Neural progenitor cell (in vitro differentiated cells): ENCODE data around the gene PDCD1LG2. TPM values are rescaled to one million over a fixed set of nuclear protein-coding genes. Genes with fewer than 3 reads are reported as not detected.

Experiments used
- DNase-seq: peaks from one replicate; pipeline ENCODE4 v3.0.0-alpha.2; 2016; ENCODE audit warnings: low spot score
- H2AFZ ChIP-seq: fragments of 200-600 bp; sonication (generic); replicated peaks from 2 replicates; pipeline ENCODE4 v1.6.1; 2016; ENCODE audit warnings: antibody characterized with exemption
- H3F3A ChIP-seq: fragments of 200-600 bp; sonication (generic); 2 replicates; pipeline ENCODE4 v1.6.1; 2016; ENCODE audit warnings: antibody characterized with exemption, low read depth
- H3K27ac ChIP-seq: fragments of 200-600 bp; sonication (generic); 2 replicates; pipeline ENCODE4 v1.5.1; 2016; ENCODE audit warnings: mild to moderate bottlenecking
- H3K27me3 ChIP-seq: fragments of 200-600 bp; sonication (generic); 2 replicates; pipeline ENCODE4 v1.6.1; 2016; ENCODE audit warnings: mild to moderate bottlenecking, moderate library complexity
- H3K36me3 ChIP-seq: fragments of 200-600 bp; sonication (generic); 2 replicates; pipeline ENCODE4 v1.5.1; 2016
- H3K4me1 ChIP-seq: fragments of 200-600 bp; sonication (generic); 2 replicates; pipeline ENCODE4 v1.6.1; 2016; ENCODE audit warnings: mixed run types
- H3K4me2 ChIP-seq: fragments of 200-600 bp; sonication (generic); 2 replicates; pipeline ENCODE4 v1.6.1; 2016
- H3K4me3 ChIP-seq: fragments of 200-600 bp; sonication (generic); 2 replicates; pipeline ENCODE4 v1.5.1; 2016
- H3K79me2 ChIP-seq: fragments of 200-600 bp; sonication (generic); 2 replicates; pipeline ENCODE4 v1.6.1; 2016; ENCODE audit warnings: low read depth
- H3K9ac ChIP-seq: fragments of 200-600 bp; sonication (generic); 2 replicates; pipeline ENCODE4 v1.6.1; 2016
- H3K9me3 ChIP-seq: fragments of 200-600 bp; sonication (generic); 2 replicates; pipeline ENCODE4 v1.5.1; 2016; ENCODE audit warnings: low read depth
- H4K20me1 ChIP-seq: fragments of 200-600 bp; sonication (generic); 2 replicates; pipeline ENCODE4 v1.6.1; 2016; ENCODE audit warnings: low read depth
- H3K27ac Mint-ChIP-seq: 3 replicates; pipeline ENCODE4 v1.8.0; 2021; ENCODE audit warnings: mixed read lengths
- H3K27me3 Mint-ChIP-seq: 2 replicates; pipeline ENCODE4 v1.8.0; 2022; ENCODE audit warnings: low read depth, mild to moderate bottlenecking, inconsistent platforms, moderate library complexity, mixed read lengths; ENCODE audit not compliant: insufficient read depth
- H3K36me3 Mint-ChIP-seq: 3 replicates; pipeline ENCODE4 v1.8.0; 2021; ENCODE audit warnings: mixed read lengths
- H3K4me1 Mint-ChIP-seq: 3 replicates; pipeline ENCODE4 v1.8.0; 2021; ENCODE audit warnings: mixed read lengths
- H3K4me3 Mint-ChIP-seq: 3 replicates; pipeline ENCODE4 v1.8.0; 2021; ENCODE audit warnings: mild to moderate bottlenecking, moderate library complexity, mixed read lengths
- H3K9me3 Mint-ChIP-seq: 3 replicates; pipeline ENCODE4 v1.8.0; 2020; ENCODE audit warnings: mixed read lengths
- CTCF ChIP-seq: fragments of 200-600 bp; sonication (generic); IDR thresholded peaks from 2 replicates; pipeline ENCODE4 v1.5.1; 2017; ENCODE audit warnings: antibody characterized with exemption, mild to moderate bottlenecking
- EZH2 ChIP-seq: fragments of 200-600 bp; sonication (generic); IDR thresholded peaks from 2 replicates; pipeline ENCODE4 v1.6.1; 2017; ENCODE audit warnings: antibody characterized with exemption, mild to moderate bottlenecking, moderate library complexity
- EZH2phosphoT487 ChIP-seq: fragments of 200-600 bp; sonication (generic); IDR thresholded peaks from 2 replicates; pipeline ENCODE4 v1.6.1; 2017; ENCODE audit warnings: antibody characterized with exemption
- total RNA-seq: library from RNA; depleted of rRNA; stranded (reverse); fragments of >200 nt; gene quantifications from 2 replicates; pipeline ENCODE4 v1.2.3, GENCODE V29; 2015; ENCODE audit warnings: low replicate concordance

PDCD1LG2 gene
- total RNA-seq, 1 donor from 2014 or later, result not detected

DNA sequence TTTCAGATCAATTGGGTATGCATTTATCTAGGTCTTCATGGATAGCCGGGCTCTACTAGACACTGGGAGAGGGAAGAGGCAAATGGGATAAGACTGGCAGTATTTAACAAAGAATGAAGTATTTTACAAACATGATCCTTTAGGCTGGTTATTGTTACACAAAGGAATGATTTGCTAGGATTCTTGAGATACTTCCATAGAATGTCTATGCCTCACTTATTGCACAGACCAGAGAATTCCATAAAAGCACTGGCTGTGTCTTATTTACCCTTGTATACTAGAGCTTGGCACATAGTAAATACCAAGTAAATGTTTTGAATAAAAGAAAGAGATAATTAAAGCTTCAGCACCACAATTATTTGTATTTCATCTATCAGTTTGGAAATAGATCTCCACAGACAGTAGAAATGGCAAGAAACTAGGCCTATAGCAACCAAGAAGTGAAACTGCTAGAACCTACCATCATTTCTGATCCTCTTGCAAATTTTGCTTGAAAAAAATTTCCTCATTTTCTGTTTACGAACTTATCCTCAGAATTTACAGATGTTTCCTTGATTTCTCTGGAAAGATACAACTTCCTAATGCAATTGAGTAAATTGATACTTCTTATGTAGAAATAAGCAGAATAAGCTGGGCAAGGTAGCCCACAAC, 3.8 kb downstream of the PDCD1LG2 start:
- Histone ChIP-seq H3K4me2 (no peak overlapping the region), H3K36me3 (no peaks in the 10 kb centered on the region), H3K9ac (no peak overlapping the region), H4K20me1 (no peaks in the 10 kb centered on the region), H2AFZ (no peak overlapping the region), H3F3A (no peaks in the 10 kb centered on the region), H3K9me3 (no peaks in the 10 kb centered on the region), H3K4me3 (no peak overlapping the region), H3K27ac (no peak overlapping the region), H3K79me2 (no peaks in the 10 kb centered on the region), H3K4me1 (peaks cover 4% of the 10 kb centered on the region), H3K27me3 (no peaks in the 10 kb centered on the region)
- Mint-ChIP-seq H3K27ac (no peak overlapping the region), H3K27me3 (no peaks in the 10 kb centered on the region), H3K9me3 (no peaks in the 10 kb centered on the region), H3K4me1 (no peaks in the 10 kb centered on the region), H3K4me3 (no peak overlapping the region), H3K36me3 (no peaks in the 10 kb centered on the region)
- TF ChIP-seq CTCF (no peak), EZH2phosphoT487 (no peak), EZH2 (no peak)
- no peak for DNase-seq

DNA sequence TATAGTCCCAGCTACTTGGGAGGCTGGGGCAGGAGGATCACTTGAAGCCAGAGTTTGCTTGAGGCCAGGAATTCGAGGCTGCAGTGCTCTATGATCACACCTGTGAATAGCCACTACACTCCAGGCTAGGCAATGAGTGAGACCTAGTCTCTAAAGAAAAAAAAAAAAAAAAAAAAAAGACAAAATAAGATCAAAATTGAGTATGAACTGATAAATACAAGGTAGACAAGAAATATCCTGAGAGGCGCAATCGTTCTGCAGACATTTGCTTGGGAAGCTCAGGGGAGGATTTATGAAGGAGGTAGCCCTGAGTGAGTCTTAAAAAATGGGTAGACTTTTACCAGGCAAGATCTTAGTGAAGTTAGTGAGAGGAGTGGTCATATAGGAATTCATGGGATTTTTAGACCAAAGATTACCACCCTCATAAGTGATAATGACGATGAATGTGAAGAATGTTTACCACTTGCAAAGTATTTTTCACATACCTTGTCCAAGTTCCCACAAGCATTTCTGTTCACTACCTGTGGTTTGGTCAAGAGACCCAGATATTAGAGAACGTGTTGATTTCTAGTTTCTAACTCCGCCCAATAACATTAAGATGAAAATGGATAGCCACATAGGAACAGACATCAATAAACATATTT, 4.4 kb downstream of the PDCD1LG2 start:
- H3K4me3 Mint-ChIP-seq, result no peak overlapping the region
- H3K27me3 Mint-ChIP-seq, result no peaks in the 10 kb centered on the region
- no peak overlapping the region for H3K27ac Mint-ChIP-seq
- H4K20me1 ChIP-seq, result no peaks in the 10 kb centered on the region
- H3K9me3 ChIP-seq, result no peaks in the 10 kb centered on the region
- no peaks in the 10 kb centered on the region for H3F3A ChIP-seq
- no peaks in the 10 kb centered on the region for H3K9me3 Mint-ChIP-seq
- H3K4me2 ChIP-seq, result no peak overlapping the region
- no peaks in the 10 kb centered on the region for H3K79me2 ChIP-seq
- H2AFZ ChIP-seq, result no peak overlapping the region
- H3K4me1 Mint-ChIP-seq, result no peaks in the 10 kb centered on the region
- no peaks in the 10 kb centered on the region for H3K27me3 ChIP-seq
- H3K4me1 ChIP-seq, result peaks cover 4% of the 10 kb centered on the region
- TF ChIP-seq EZH2phosphoT487 (no peak), EZH2 (no peak), CTCF (no peak)
- no peak overlapping the region for H3K9ac ChIP-seq
- H3K4me3 ChIP-seq, result no peak overlapping the region
- H3K36me3 ChIP-seq, result no peaks in the 10 kb centered on the region
- no peak for DNase-seq
- H3K27ac ChIP-seq, result no peak overlapping the region
- H3K36me3 Mint-ChIP-seq, result no peaks in the 10 kb centered on the region

DNA sequence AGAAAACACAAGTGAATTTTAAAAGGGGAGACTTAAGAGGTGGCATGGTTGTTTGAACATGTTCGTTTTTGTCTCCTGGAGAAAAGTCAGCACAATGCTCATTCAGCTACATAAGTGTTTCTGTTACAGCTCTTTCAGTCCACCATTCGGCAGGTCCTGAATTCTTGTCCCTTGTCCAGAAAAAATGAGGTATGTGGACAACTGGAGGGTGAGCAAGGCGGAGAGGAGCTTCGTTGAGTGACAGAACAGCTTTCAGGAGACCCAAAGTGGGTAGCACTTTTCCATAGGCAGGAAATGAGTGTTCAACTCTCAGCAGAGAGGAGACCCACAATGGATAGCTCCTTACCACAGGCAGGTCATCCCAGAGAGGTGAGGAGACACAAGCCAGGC, 4.9 kb downstream of the PDCD1LG2 start:
- no peaks in the 10 kb centered on the region for H3K36me3 Mint-ChIP-seq
- Histone ChIP-seq H3F3A (no peaks in the 10 kb centered on the region), H4K20me1 (no peaks in the 10 kb centered on the region), H3K36me3 (no peaks in the 10 kb centered on the region), H3K4me2 (no peak overlapping the region), H3K4me1 (peaks cover 4% of the 10 kb centered on the region), H3K4me3 (no peak overlapping the region), H3K79me2 (no peaks in the 10 kb centered on the region), H3K9me3 (no peaks in the 10 kb centered on the region), H3K27me3 (no peaks in the 10 kb centered on the region), H2AFZ (no peak overlapping the region), H3K9ac (no peak overlapping the region), H3K27ac (no peak overlapping the region)
- no peak overlapping the region for H3K4me3 Mint-ChIP-seq
- H3K4me1 Mint-ChIP-seq, result no peaks in the 10 kb centered on the region
- H3K27ac Mint-ChIP-seq, result no peak overlapping the region
- TF ChIP-seq EZH2 (no peak), EZH2phosphoT487 (no peak), CTCF (no peak)
- no peak for DNase-seq
- H3K27me3 Mint-ChIP-seq, result no peaks in the 10 kb centered on the region
- no peaks in the 10 kb centered on the region for H3K9me3 Mint-ChIP-seq
